Ecto neural progenitor cell (in vitro differentiated cells): ENCODE results near the gene DHX58.

ENCODE experiments used
- DNase-seq: peaks from one replicate; pipeline ENCODE4 v3.0.0-alpha.2; 2018; ENCODE audit warnings: low spot score

DHX58 gene

DNA sequence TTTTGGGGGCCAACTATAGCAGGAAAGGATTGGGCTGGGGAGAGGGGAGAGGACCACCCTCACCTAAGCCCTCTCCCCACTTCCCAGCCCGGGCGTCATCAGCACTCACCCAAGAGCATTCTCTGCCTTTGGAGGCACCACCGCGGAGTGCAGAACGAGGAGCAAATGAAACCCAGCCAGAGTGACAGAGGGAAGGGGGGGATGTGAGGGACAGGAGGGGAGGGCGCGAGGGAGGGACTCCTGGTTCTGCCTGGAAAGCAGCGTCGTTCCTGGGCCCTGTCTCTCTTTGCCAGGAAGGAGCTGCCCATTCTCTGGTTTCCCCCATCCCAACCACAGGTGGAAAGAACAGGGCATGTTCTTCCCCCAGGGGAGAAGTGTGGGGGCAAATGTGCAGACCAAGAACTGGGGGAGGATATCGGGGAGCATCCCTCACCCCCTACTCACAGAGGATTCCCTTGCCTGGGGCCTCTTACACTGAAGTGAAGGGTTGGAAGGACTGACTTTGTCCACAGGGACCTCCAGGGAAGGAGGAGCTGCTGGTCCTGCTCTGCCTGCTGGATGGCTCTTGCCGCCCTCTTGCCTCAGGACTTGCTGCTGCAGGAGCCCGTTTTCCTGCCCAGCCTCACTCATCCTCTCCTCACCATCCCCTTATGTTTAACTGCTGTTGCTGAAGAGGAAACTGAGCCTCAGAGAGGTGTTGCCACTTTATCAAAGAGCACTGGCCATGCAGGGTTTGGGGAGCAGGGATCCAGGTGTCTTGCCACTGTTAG lies 58.6 kb downstream of the DHX58 start:
- DNase-seq: no peak

- DNase-seq: no peak
These were observed 60.1 kb downstream of the DHX58 start for GRCh38 chr17:42052346-42052877.

DNA sequence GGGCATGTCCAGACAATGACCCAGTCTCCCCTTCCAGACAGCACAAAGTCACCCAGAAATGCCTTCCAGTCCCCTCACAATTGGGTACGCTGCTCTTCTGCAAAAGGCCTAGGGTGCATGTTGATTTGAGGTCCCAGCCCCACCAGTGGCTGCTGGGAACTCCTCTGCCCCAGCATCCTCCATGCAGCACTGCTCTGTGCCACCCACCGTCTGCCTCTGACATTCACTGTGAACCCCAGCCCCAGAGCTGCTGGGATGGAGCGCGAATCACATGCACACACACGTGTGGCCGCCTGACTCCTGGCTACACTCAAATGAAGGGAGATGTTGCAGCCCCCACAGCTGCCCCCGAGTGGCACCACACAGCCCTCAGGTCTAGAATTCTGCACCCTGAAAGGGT lies 60.9 kb downstream of the DHX58 start:
- DNase-seq: no peak
